Endothelial cell of umbilical vein (primary cell): ENCODE data around the gene MGST2. TPM values are rescaled to one million over a fixed set of nuclear protein-coding genes. Genes with fewer than 3 reads are reported as not detected.

Experiments used
- BruUV-seq: library from RNA; stranded (reverse); fragments of 400-500 nt; replicated peaks from 2 replicates; lab custom pipeline; 2021; lab: Mats Ljungman, UMichigan
- CTCF ChIA-PET: fragments of 300-600, 350-600 bp; sonication (Branson Sonifier 250); formaldehyde crosslinking; loops from one replicate; lab custom pipeline; 2021; ENCODE audit warnings: antibody characterized with exemption, inconsistent platforms; lab: Charles Lee
- POLR2A ChIA-PET: fragments of 300-600, 350-600 bp; sonication (Branson Sonifier 250); formaldehyde crosslinking; loops from one replicate; lab custom pipeline; 2021; ENCODE audit warnings: antibody characterized with exemption, inconsistent platforms; lab: Charles Lee
- DNase-seq: peaks from one replicate; pipeline ENCODE4 v3.0.0-alpha.2; 2011; ENCODE audit warnings: low read depth, low spot score
- FAIRE-seq: peaks from 2 replicates; lab custom pipeline; 2011; peaks lifted over from hg19 to GRCh38; lab: Jason Lieb, UNC
- H2AFZ ChIP-seq: 2 replicates; pipeline ENCODE4 v1.6.0; 2012; ENCODE audit warnings: low read depth, low read length, control low read depth, inconsistent platforms
- H3K27ac ChIP-seq: 2 replicates; pipeline ENCODE4 v1.5.1; 2011; ENCODE audit warnings: low read depth, mild to moderate bottlenecking, control low read depth, low read length, moderate library complexity; ENCODE audit not compliant: insufficient read depth
- H3K27me3 ChIP-seq, 2 experiments: 2 replicates each; pipeline versions ENCODE4 v1.6.0 to v1.6.1; 2011; ENCODE audit warnings: low read length in 2 of 2, mixed read lengths in 1 of 2; ENCODE audit not compliant: control insufficient read depth in 2 of 2, insufficient read depth in 2 of 2
- H3K36me3 ChIP-seq, 2 experiments: 2 replicates in 1 of 2; 3 replicates in 1 of 2; pipeline ENCODE4 v1.5.1; 2011; ENCODE audit warnings: low read length in 2 of 2, mild to moderate bottlenecking in 1 of 2, moderate library complexity in 1 of 2; ENCODE audit not compliant: control insufficient read depth in 2 of 2, insufficient read depth in 2 of 2; ENCODE audit errors: extremely low read depth in 1 of 2
- H3K4me1 ChIP-seq: 3 replicates; pipeline ENCODE4 v1.5.1; 2011; ENCODE audit warnings: mild to moderate bottlenecking, low read length; ENCODE audit not compliant: control insufficient read depth, insufficient read depth; ENCODE audit errors: extremely low read depth
- H3K4me2 ChIP-seq: 2 replicates; pipeline ENCODE4 v1.6.1; 2011; ENCODE audit warnings: low read length, control low read depth, mixed read lengths; ENCODE audit not compliant: insufficient read depth
- H3K4me3 ChIP-seq, 3 experiments: fragments of 200-600 bp in 1 of 3; sonication (generic), shearing (Covaris generic) in 1 of 3; replicated peaks in 1 of 3; 2 replicates each; pipeline ENCODE4 v1.5.1; 2011 to 2016; ENCODE audit warnings: control low read depth in 3 of 3, low read length in 3 of 3, mild to moderate bottlenecking in 2 of 3, inconsistent platforms in 1 of 3, low read depth in 1 of 3, moderate library complexity in 1 of 3; ENCODE audit not compliant: insufficient read depth in 1 of 3
- H3K79me2 ChIP-seq: 2 replicates; pipeline ENCODE4 v1.6.0; 2012; ENCODE audit warnings: low read length, inconsistent platforms; ENCODE audit not compliant: control insufficient read depth, insufficient read depth
- H3K9ac ChIP-seq: replicated peaks from 2 replicates; pipeline ENCODE3; 2011; ENCODE audit warnings: low read length, control low read depth; ENCODE audit not compliant: insufficient read depth; ENCODE audit errors: extremely low read depth
- H3K9me1 ChIP-seq: replicated peaks from 3 replicates; pipeline ENCODE4 v1.6.0; 2011; ENCODE audit warnings: mild to moderate bottlenecking, low read length; ENCODE audit not compliant: control insufficient read depth, insufficient read depth; ENCODE audit errors: extremely low read depth
- H3K9me3 ChIP-seq: replicated peaks from 2 replicates; pipeline ENCODE4 v1.5.1; 2012; ENCODE audit warnings: low read length, inconsistent platforms; ENCODE audit not compliant: control insufficient read depth, insufficient read depth
- H4K20me1 ChIP-seq: replicated peaks from 2 replicates; pipeline ENCODE3; 2011; ENCODE audit warnings: mild to moderate bottlenecking, low read length; ENCODE audit not compliant: control insufficient read depth, insufficient read depth; ENCODE audit errors: extremely low read depth
- CTCF ChIP-seq, 2 donors: IDR thresholded peaks; 1 replicate in 1 of 2; 2 replicates in 1 of 2; pipeline ENCODE4 v1.5.1; 2011; ENCODE audit warnings: low read length in 2 of 2, mild to moderate bottlenecking in 2 of 2, moderate library complexity in 2 of 2, control low read depth in 1 of 2, inconsistent platforms in 1 of 2, low read depth in 1 of 2; ENCODE audit not compliant: insufficient read depth in 1 of 2; ENCODE audit errors: extremely low read depth in 1 of 2
- EZH2 ChIP-seq: IDR thresholded peaks from 2 replicates; pipeline ENCODE4 v1.6.1; 2012; ENCODE audit warnings: borderline replicate concordance, low read depth, mild to moderate bottlenecking, moderate library complexity, low read length, inconsistent platforms; ENCODE audit not compliant: severe bottlenecking
- FOS ChIP-seq: IDR thresholded peaks from 2 replicates; pipeline ENCODE4 v1.6.1; 2011; ENCODE audit warnings: mild to moderate bottlenecking, low read length, moderate library complexity, borderline replicate concordance; ENCODE audit not compliant: insufficient read depth
- GATA2 ChIP-seq: IDR thresholded peaks from 2 replicates; pipeline ENCODE4 v1.7.0; 2011; ENCODE audit warnings: low read depth, mild to moderate bottlenecking, moderate library complexity, mixed read lengths, low read length; ENCODE audit not compliant: insufficient read length, insufficient read depth
- JUN ChIP-seq: IDR thresholded peaks from 2 replicates; pipeline ENCODE4 v1.6.1; 2011; ENCODE audit warnings: borderline replicate concordance, low read depth; ENCODE audit not compliant: insufficient read length, insufficient read depth
- MAX ChIP-seq: IDR thresholded peaks from 2 replicates; pipeline ENCODE4 v1.6.1; 2011; ENCODE audit not compliant: insufficient read depth, insufficient read length
- MYC ChIP-seq: IDR thresholded peaks from one replicate; pipeline ENCODE4 v1.6.1; 2011; ENCODE audit warnings: mild to moderate bottlenecking, low read depth, low read length
- POLR2A ChIP-seq: IDR thresholded peaks from 2 replicates; pipeline ENCODE4 v1.6.1; 2012; ENCODE audit warnings: low read depth, mild to moderate bottlenecking, control low read depth, low read length
- POLR2AphosphoS5 ChIP-seq: IDR thresholded peaks from 2 replicates; pipeline ENCODE4 v1.6.1; 2012; ENCODE audit warnings: low read depth, mild to moderate bottlenecking, control low read depth, low read length, moderate library complexity; ENCODE audit not compliant: insufficient read depth
- dilution Hi-C: fragments of 300-500 bp; cut with MboI; formaldehyde crosslinking; loops from one replicate; pipeline ENCODE4 v1.15.0; 2019; ENCODE audit warnings: low sequenced_read_pairs; ENCODE audit not compliant: extremely low pct_ligation_motif_present
- intact Hi-C: fragments of 100-400 bp; cut with micrococcal nuclease; formaldehyde crosslinking; loops from one replicate; pipeline ENCODE4 v1.10.0; 2022
- polyA plus RNA-seq, 4 experiments: library from polyadenylated mRNA; depleted of rRNA in 3 of 4; stranded (reverse) in 3 of 4; unstranded in 1 of 4; fragments of >200 nt; gene quantifications; 2 replicates each; pipeline versions ENCODE4 v1.2.1 to v1.2.3, GENCODE V29; 2011 to 2012; ENCODE audit warnings: missing spikeins in 1 of 4
- total RNA-seq: library from RNA; stranded (reverse); gene quantifications from 2 replicates; pipeline ENCODE4 v1.2.3, GENCODE V29; 2021

MGST2 gene
- total and polyA plus RNA-seq, 2 donors (not counting 3 experiments of a cell fraction or from before 2014, with no cell fraction given) = 64.3 to 78.9 TPM

- Histone ChIP-seq H3K9ac (no peak overlapping the region), H3K4me2 (no peak overlapping the region), H3K36me3 (peaks cover 0 to 4% of the 10 kb centered on the region in 2 experiments), H4K20me1 (no peaks in the 10 kb centered on the region), H3K9me3 (no peaks in the 10 kb centered on the region), H3K79me2 (no peaks in the 10 kb centered on the region), H3K4me1 (peaks cover 9% of the 10 kb centered on the region), H3K4me3 (no peak overlapping the region), H3K27me3 (no peaks in the 10 kb centered on the region), H3K27ac (no peak overlapping the region), H2AFZ (no peak overlapping the region), H3K9me1 (no peaks in the 10 kb centered on the region)
- no TSS peak for BruUV-seq
- DNase-seq (no peak), FAIRE-seq (no peak)
- dilution Hi-C loops = no loop called here
- CTCF ChIA-PET = no interaction called here
- intact Hi-C loops = no loop called here
- POLR2A ChIA-PET = no interaction called here
- TF ChIP-seq JUN (no peak), GATA2 (no peak), EZH2 (no peak), FOS (no peak), CTCF (IDR thresholded peaks at IDR 0.05; ENCODE audit: extremely low read depth in 1 of 2, insufficient read depth in 1 of 2, low read depth in 1 of 2, low read length in 2 of 2) (no peak), POLR2AphosphoS5 (no peak), MYC (no peak), MAX (no peak), POLR2A (no peak)
Observed at GRCh38 chr4:139725236-139725635, 59.6 kb downstream of the MGST2 start.
